GM06990 (cell line): ENCODE data around the gene TTLL4.

Source experiments
- DNase-seq: peaks from one replicate; pipeline ENCODE4 v3.0.0-alpha.2; 2011; ENCODE audit not compliant: insufficient read length; ENCODE audit errors: extremely low read depth
- H3K27me3 ChIP-seq: replicated peaks from 2 replicates; pipeline ENCODE4 v1.6.0; 2011; ENCODE audit warnings: low read length; ENCODE audit not compliant: control insufficient read depth, insufficient read depth
- H3K36me3 ChIP-seq: 2 replicates; pipeline ENCODE4 v1.5.1; 2011; ENCODE audit warnings: low read length; ENCODE audit not compliant: control insufficient read depth, insufficient read depth
- H3K4me3 ChIP-seq: replicated peaks from 2 replicates; pipeline ENCODE4 v1.5.1; 2011; ENCODE audit warnings: low read depth, mild to moderate bottlenecking, control low read depth, low read length
- CTCF ChIP-seq: IDR thresholded peaks from 2 replicates; pipeline ENCODE4 v1.5.1; 2011; ENCODE audit warnings: low read length, control low read depth, mild to moderate bottlenecking, inconsistent platforms; ENCODE audit not compliant: insufficient read depth, poor library complexity, severe bottlenecking

The TTLL4 gene

GRCh38 chr2:218748741-218749441 is 38.3 kb downstream of the TTLL4 start:
- Histone ChIP-seq H3K36me3 (peaks cover 33% of the 10 kb centered on the region), H3K4me3 (no peak overlapping the region), H3K27me3 (no peaks in the 10 kb centered on the region)
- DNase-seq: no peak
- TF ChIP-seq CTCF: no peak

- no peak for DNase-seq
- no peak overlapping the region for H3K4me3 ChIP-seq
- no peak for TF ChIP-seq CTCF
- H3K36me3 ChIP-seq: peaks cover 26% of the 10 kb centered on the region
- H3K27me3 ChIP-seq: no peaks in the 10 kb centered on the region
Observed at GRCh38 chr2:218754201-218754600, 43.6 kb downstream of the TTLL4 start.

- Histone ChIP-seq H3K4me3 (no peak overlapping the region), H3K27me3 (no peaks in the 10 kb centered on the region), H3K36me3 (peaks cover 23% of the 10 kb centered on the region)
- DNase-seq: no peak
- TF ChIP-seq CTCF: no peak
Observed at GRCh38 chr2:218754781-218755180, 44.1 kb downstream of the TTLL4 start.

GRCh38 chr2:218755198-218755566 is 44.5 kb downstream of the TTLL4 start:
- no peak for TF ChIP-seq CTCF
- DNase-seq: no peak
- H3K27me3 ChIP-seq: no peaks in the 10 kb centered on the region
- no peak overlapping the region for H3K4me3 ChIP-seq
- H3K36me3 ChIP-seq: peaks cover 20% of the 10 kb centered on the region

GRCh38 chr2:218755567-218756404 is 45.2 kb downstream of the TTLL4 start:
- Histone ChIP-seq H3K27me3 (no peaks in the 10 kb centered on the region), H3K4me3 (no peak overlapping the region), H3K36me3 (peaks cover 18% of the 10 kb centered on the region)
- DNase-seq: no peak
- TF ChIP-seq CTCF: no peak
